SK-N-SH treated with all-trans-retinoic acid at 6 μM for 48 hours (cell line): Measurements from ENCODE around the gene ZNF664.

Experiments used
- ATAC-seq: fragments of 200-7000 bp; cut with Tn5 transposase; 3 replicates; pipeline ENCODE4 v1.9.1; 2020; ENCODE audit warnings: mild to moderate bottlenecking, moderate library complexity
- ARNTL ChIP-seq: fragments of 450-650 bp; formaldehyde crosslinking; IDR thresholded peaks from 2 replicates; pipeline ENCODE4 v1.5.0; 2020; ENCODE audit warnings: low read depth, mild to moderate bottlenecking, moderate library complexity, borderline replicate concordance
- BACH2 ChIP-seq: fragments of 250-450 bp; sonication (Bioruptor Pico); IDR thresholded peaks from 2 replicates; pipeline ENCODE4 v1.9.0; 2021; ENCODE audit warnings: mild to moderate bottlenecking, borderline replicate concordance
- CREB5 ChIP-seq: fragments of 250-450 bp; sonication (Bioruptor Pico); IDR thresholded peaks from 2 replicates; pipeline ENCODE4 v1.5.1; 2020; ENCODE audit warnings: low read depth, mild to moderate bottlenecking, moderate library complexity
- CSDC2 ChIP-seq: fragments of 250-450 bp; sonication (Bioruptor Pico); IDR thresholded peaks from 2 replicates; pipeline ENCODE4 v1.5.0; 2020; ENCODE audit warnings: mild to moderate bottlenecking, moderate library complexity
- ESRRG ChIP-seq: fragments of 250-450 bp; sonication (Bioruptor Pico); IDR thresholded peaks from 2 replicates; pipeline ENCODE4 v1.6.1; 2021; ENCODE audit warnings: mild to moderate bottlenecking
- GLIS3 ChIP-seq: fragments of 250-450 bp; sonication (Bioruptor Pico); IDR thresholded peaks from 2 replicates; pipeline ENCODE4 v1.5.0; 2020; ENCODE audit warnings: mild to moderate bottlenecking, moderate library complexity
- ISL1 ChIP-seq: fragments of 250-450 bp; sonication (Bioruptor Pico); IDR thresholded peaks from 2 replicates; pipeline ENCODE4 v2.1.2; 2022; ENCODE audit warnings: mild to moderate bottlenecking, moderate library complexity
- POU6F1 ChIP-seq: fragments of 250-450 bp; sonication (Bioruptor Pico); IDR thresholded peaks from 2 replicates; pipeline ENCODE4 v1.8.0; 2021; ENCODE audit warnings: low read depth, mild to moderate bottlenecking, moderate library complexity, borderline replicate concordance
- PPARA ChIP-seq: fragments of 250-450 bp; sonication (Bioruptor Pico); IDR thresholded peaks from 2 replicates; pipeline ENCODE4 v1.5.0; 2020; ENCODE audit warnings: mild to moderate bottlenecking, borderline replicate concordance
- SNAI2 ChIP-seq: fragments of 250-450 bp; sonication (Bioruptor Pico); IDR thresholded peaks from 2 replicates; pipeline ENCODE4 v1.5.0; 2020; ENCODE audit warnings: mild to moderate bottlenecking, moderate library complexity
- TCF4 ChIP-seq: fragments of 250-450 bp; sonication (Bioruptor Pico); IDR thresholded peaks from 2 replicates; pipeline ENCODE4 v1.8.0; 2021; ENCODE audit warnings: mild to moderate bottlenecking, moderate library complexity, borderline replicate concordance
- TOX ChIP-seq: fragments of 250-450 bp; sonication (Bioruptor Pico); IDR thresholded peaks from 2 replicates; pipeline ENCODE4 v1.8.0; 2021; ENCODE audit warnings: mild to moderate bottlenecking, moderate library complexity, borderline replicate concordance
- TSHZ2 ChIP-seq: fragments of 250-450 bp; sonication (Bioruptor Pico); IDR thresholded peaks from 2 replicates; pipeline ENCODE4 v1.5.0; 2020; ENCODE audit warnings: mild to moderate bottlenecking, moderate library complexity
- ZC3H10 ChIP-seq: fragments of 250-450 bp; sonication (Bioruptor Pico); IDR thresholded peaks from 2 replicates; pipeline ENCODE4 v1.5.1; 2021; ENCODE audit warnings: mild to moderate bottlenecking, moderate library complexity
- ZFP3 ChIP-seq: fragments of 250-450 bp; sonication (Bioruptor Pico); IDR thresholded peaks from 2 replicates; pipeline ENCODE4 v1.5.0; 2020; ENCODE audit warnings: mild to moderate bottlenecking, moderate library complexity
- ZFP30 ChIP-seq: fragments of 450-650 bp; formaldehyde crosslinking; IDR thresholded peaks from 2 replicates; pipeline ENCODE4 v1.5.0; 2022; ENCODE audit warnings: mild to moderate bottlenecking, moderate library complexity
- ZNF565 ChIP-seq: fragments of 450-650 bp; formaldehyde crosslinking; conservative IDR thresholded peaks from 2 replicates; pipeline ENCODE4 v1.5.0; 2020; ENCODE audit warnings: low read depth, mild to moderate bottlenecking, moderate library complexity
- ZNF70 ChIP-seq: fragments of 450-650 bp; formaldehyde crosslinking; IDR thresholded peaks from 2 replicates; pipeline ENCODE4 v1.5.0; 2020; ENCODE audit warnings: mild to moderate bottlenecking, moderate library complexity
- ZNF8 ChIP-seq: fragments of 450-650 bp; formaldehyde crosslinking; IDR thresholded peaks from 2 replicates; pipeline ENCODE4 v1.5.0; 2020; ENCODE audit warnings: mild to moderate bottlenecking, moderate library complexity
- TF ChIP-seq, protein P1 (sequence below): fragments of 250-450 bp; sonication (Bioruptor Pico); IDR thresholded peaks from 2 replicates; pipeline ENCODE4 v1.5.1; 2021; ENCODE audit warnings: mild to moderate bottlenecking, moderate library complexity
- TF ChIP-seq, protein P2 (sequence below): fragments of 250-450 bp; sonication (Bioruptor Pico); IDR thresholded peaks from 2 replicates; pipeline ENCODE4 v1.8.0; 2020; ENCODE audit warnings: mild to moderate bottlenecking, moderate library complexity, borderline replicate concordance

Gene ZNF664

DNA sequence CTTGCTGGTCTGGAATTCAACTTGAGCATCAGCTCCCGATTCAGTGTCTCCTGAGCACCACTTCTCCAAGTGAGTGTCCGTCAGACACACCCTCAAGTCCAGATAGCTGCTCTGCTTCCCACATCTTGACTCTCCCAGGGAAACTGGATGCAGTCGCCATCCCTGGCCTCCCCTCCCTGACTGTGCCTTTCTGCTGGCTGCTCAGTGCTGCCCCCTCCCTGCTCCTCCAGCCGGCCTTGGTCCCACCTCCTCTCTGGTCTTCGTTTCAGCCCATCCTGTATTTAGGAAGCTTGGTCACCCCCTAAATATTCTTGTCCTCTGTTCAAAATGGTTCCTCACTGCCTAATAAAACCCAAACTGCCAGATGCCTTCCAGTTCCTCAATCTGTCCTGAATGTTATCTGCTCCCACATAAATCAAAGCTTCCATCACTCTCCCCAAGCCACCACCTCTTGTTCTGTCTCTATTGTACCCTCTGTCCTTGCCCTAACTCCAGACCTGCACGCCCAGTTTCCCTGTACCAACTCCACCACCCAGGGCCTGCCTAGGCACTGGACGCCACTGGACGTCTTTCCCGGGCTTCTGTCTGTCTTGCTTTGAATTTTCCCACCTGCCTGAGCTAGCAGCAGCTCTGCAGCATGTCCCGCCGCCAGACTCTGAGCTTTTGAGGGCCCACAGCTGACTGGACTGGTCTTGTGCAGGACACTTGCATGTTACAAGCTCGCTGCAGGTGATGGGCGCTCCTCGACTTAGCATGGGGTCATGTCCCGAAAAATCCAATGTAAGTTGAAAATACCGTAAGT is 34.1 kb upstream of the ZNF664 start (continued):
- TF ChIP-seq ARNTL (CRISPR knock-in tag): no peak
- no peak for TF ChIP-seq SNAI2
- TF ChIP-seq, protein P1, sequence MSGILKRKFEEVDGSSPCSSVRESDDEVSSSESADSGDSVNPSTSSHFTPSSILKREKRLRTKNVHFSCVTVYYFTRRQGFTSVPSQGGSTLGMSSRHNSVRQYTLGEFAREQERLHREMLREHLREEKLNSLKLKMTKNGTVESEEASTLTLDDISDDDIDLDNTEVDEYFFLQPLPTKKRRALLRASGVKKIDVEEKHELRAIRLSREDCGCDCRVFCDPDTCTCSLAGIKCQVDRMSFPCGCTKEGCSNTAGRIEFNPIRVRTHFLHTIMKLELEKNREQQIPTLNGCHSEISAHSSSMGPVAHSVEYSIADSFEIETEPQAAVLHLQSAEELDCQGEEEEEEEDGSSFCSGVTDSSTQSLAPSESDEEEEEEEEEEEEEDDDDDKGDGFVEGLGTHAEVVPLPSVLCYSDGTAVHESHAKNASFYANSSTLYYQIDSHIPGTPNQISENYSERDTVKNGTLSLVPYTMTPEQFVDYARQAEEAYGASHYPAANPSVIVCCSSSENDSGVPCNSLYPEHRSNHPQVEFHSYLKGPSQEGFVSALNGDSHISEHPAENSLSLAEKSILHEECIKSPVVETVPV: no peak
- TF ChIP-seq PPARA (CRISPR knock-in tag): no peak

GRCh38 chr12:123939716-123940626 is 33.0 kb upstream of the ZNF664 start:
- no peak for TF ChIP-seq CREB5 (CRISPR knock-in tag)
- no peak for TF ChIP-seq TSHZ2 (CRISPR knock-in tag)
- TF ChIP-seq ESRRG (CRISPR knock-in tag): no peak
- TF ChIP-seq TOX (CRISPR knock-in tag): no peak
- no peak for TF ChIP-seq ZNF565 (CRISPR knock-in tag)
- TF ChIP-seq PPARA (CRISPR knock-in tag): no peak
- TF ChIP-seq GLIS3 (CRISPR knock-in tag): no peak
- TF ChIP-seq ZNF8 (CRISPR knock-in tag): no peak
- no peak for TF ChIP-seq SNAI2
- TF ChIP-seq CSDC2: no peak
- TF ChIP-seq ZFP30: no peak
- TF ChIP-seq ARNTL (CRISPR knock-in tag): no peak
- no peak for TF ChIP-seq POU6F1
- TF ChIP-seq ZC3H10 (CRISPR knock-in tag): no peak
- no peak for TF ChIP-seq ZNF70 (CRISPR knock-in tag)
- TF ChIP-seq ZFP3 (CRISPR knock-in tag): no peak
- no peak for TF ChIP-seq ISL1 (CRISPR knock-in tag)
- TF ChIP-seq BACH2 (CRISPR knock-in tag): no peak
- ATAC-seq: no peak

GRCh38 chr12:123940627-123940966 is 32.4 kb upstream of the ZNF664 start:
- TF ChIP-seq CSDC2 (no peak), CREB5 (CRISPR knock-in tag) (no peak), ISL1 (CRISPR knock-in tag) (no peak), TCF4 (CRISPR knock-in tag) (no peak), ZNF8 (CRISPR knock-in tag) (no peak), TSHZ2 (CRISPR knock-in tag) (no peak)
- TF ChIP-seq, protein P2, sequence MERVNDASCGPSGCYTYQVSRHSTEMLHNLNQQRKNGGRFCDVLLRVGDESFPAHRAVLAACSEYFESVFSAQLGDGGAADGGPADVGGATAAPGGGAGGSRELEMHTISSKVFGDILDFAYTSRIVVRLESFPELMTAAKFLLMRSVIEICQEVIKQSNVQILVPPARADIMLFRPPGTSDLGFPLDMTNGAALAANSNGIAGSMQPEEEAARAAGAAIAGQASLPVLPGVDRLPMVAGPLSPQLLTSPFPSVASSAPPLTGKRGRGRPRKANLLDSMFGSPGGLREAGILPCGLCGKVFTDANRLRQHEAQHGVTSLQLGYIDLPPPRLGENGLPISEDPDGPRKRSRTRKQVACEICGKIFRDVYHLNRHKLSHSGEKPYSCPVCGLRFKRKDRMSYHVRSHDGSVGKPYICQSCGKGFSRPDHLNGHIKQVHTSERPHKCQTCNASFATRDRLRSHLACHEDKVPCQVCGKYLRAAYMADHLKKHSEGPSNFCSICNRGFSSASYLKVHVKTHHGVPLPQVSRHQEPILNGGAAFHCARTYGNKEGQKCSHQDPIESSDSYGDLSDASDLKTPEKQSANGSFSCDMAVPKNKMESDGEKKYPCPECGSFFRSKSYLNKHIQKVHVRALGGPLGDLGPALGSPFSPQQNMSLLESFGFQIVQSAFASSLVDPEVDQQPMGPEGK (CRISPR knock-in tag): no peak
- no peak for ATAC-seq
